GM21619 (cell line): ENCODE results near the gene KCTD6.

Experiments
- ATAC-seq: cut with Tn5 transposase; IDR thresholded peaks from one replicate; pipeline ENCODE4 v1.9.1; 2021; ENCODE audit not compliant: unreplicated experiment

Gene KCTD6

GRCh38 chr3:58491506-58492402 is at the start of gene KCTD6:
KCTD6 (plus strand) TSS chr3:58492096; CDS start chr3:58498756, 6,660 bp downstream.
- ATAC-seq: peak; percentile 90

- ATAC-seq: no peak
These were observed 39.7 kb upstream of the KCTD6 start for GRCh38 chr3:58452176-58452575.

GRCh38 chr3:58459160-58459559 is 32.7 kb upstream of the KCTD6 start:
- ATAC-seq: no peak

DNA sequence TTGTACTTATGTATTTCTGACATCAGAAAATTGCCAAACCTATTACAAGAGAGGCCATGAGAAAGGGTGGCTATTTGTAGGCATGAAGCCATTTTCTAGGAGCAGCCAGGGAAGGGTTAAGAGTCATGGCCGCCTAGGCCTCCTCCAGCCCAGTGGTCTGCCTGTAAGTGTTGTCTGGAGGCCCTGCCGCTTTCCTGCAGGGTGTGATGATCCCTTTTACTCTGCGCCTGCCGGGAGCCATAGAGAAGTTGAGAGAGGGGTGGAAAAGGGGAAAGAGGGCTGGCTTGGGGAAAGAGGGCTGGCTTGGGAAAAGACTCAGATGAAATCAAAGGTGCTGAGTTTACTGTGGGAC is 29.1 kb upstream of the KCTD6 start:
- no peak for ATAC-seq

DNA sequence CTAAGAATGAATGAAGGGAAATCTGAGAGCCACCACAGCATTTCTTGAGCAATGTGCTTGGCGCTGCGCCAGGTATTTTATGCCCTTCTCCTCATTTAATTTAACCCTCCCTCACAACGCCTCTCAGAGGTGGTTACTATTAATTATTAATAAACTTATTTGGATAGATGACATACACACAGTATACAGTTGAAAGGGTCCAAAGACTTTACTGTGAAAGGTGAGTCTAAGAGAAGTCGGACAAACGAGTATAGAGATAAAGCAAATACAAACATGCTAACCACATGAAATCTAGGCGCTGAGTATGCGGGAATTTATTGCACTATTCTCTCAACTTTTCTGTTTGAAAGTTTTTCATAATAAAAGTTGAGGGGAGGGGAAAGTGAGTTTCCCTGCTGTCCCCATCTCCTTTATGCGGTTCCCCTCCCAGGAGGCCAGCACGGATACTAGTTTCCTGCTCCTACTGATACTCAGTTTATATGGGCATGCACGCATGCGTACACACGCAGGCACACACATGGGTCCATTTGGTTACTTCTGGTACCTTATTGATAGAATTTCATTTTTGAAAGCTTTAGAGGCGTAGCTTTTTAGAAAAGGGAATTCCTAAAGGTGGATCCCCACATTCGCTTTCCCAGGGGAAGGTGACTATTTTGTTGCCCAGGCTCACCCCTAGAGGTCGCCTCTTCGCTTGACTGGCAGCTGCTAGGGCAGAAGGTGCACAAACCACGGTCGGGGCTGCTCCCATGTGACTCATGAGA is 28.5 kb upstream of the KCTD6 start:
- peak; percentile 89 for ATAC-seq

DNA sequence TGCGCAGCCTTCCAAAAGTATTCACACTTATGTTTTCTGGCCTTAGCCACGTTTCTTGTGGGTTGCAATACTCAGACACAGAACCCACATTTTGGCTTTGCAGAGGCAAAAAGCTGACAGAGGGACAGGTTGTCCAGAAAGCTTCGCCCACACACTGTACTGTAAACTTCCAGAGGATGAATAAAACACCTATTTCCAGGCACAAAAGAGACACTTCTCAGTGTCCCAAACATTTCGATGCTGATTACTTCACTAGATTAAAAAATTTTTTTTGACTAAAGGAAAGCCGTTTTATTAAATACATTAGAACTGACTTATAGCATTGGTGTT is 28.0 kb upstream of the KCTD6 start:
- no peak for ATAC-seq

DNA sequence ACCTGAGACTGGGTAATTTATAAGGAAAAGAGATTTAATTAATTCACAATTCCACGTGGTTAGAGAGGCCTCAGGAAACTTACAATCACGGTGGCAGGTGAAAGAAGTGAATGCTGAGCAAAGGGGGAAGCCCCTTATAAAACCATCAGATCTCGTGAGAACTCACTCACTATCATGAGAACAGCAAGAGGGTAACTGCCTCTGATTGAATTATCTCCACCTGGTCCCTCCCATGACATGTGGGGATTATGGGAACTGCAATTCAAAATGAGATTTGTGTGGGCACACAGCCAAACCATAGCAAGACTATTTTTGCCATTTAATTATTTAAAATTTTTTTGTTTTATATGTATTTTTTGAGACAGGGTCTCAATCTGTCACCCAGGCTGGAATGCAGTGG is 27.0 kb upstream of the KCTD6 start:
- ATAC-seq: no peak

- no peak for ATAC-seq
These were observed 24.9 kb upstream of the KCTD6 start for GRCh38 chr3:58466899-58467563.

DNA sequence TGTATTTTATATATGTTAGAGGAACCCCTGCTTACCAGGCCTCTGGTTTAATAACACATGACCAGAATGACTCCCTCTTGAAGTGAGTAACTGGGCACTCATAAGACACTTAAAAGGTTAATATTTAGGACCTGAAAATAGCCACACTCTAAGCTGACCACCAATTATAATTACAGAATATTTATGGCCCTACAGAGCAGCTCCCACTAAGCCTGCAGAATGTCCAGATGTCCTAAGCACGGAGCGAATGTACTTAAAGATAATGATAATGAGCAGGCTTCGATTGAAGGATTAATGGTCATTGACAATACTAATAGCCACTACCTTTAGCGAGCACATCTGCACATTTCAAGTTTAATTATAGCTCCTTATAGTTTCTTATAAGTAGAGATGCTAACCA is 22.8 kb upstream of the KCTD6 start:
- no peak for ATAC-seq

GRCh38 chr3:58470363-58471024 is 21.4 kb upstream of the KCTD6 start:
- ATAC-seq: no peak

DNA sequence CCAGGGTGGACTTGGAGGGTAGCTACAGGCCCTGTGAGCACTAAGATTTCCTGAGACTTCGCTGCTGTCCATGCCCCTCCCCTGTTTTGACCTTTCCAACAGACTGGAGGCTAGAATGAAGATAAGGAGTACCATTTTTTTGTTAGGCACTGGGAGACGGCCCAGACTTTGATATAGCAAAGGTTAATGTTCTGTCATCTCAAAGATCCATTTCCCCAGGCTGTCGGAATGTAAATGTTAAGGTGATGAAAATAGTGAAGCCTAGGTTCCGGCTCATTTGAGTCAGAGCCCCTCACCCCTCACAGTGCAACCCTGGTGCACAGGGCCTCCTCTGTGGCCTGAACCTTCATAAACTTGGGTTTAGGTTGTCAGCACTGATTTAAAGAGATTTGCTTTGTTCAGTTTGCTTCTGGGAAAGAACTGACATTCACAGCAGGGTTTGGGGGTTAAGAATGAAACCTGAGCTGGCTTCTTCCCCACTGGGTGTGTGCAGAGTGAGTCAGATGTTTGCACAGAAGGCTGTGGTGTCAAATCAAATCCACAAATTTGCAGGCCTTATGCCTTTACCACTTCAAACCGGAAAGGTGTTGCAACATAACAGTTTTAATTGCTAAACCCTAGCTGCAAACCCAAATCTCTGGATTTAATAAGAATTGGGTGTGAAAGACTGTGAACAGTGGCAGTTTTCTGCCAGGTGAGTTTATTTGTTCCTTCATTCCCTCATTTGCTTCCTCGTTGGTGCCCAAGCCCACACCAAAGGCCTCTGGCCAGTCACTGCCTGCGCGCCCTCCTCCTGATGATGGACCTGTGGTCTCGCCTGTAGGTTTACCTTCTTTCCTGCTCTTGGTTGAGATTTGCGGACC is 20.6 kb upstream of the KCTD6 start:
- no peak for ATAC-seq

DNA sequence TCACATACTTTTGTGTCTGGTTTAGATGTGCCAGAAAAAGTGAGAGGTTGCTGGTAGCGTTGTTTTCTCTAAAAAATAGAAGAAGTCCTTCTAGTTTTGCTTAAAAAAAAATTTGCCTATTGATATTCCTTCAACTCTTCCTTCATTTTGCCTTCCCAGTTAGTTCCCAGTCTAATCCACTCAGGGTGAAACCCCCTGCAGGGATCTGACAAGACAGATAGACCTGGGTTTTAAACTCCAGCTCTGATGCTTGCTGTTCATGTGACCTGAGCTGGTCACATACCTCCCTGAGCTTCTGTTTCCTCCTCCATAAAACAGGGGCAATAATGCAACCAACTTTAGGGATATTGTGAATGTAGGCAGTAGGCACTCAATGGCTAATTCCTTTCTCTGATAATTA is 18.6 kb upstream of the KCTD6 start:
- ATAC-seq: no peak

GRCh38 chr3:58474348-58474911 is 17.5 kb upstream of the KCTD6 start:
- ATAC-seq: no peak

GRCh38 chr3:58474967-58475578 is 16.8 kb upstream of the KCTD6 start:
- ATAC-seq: no peak

DNA sequence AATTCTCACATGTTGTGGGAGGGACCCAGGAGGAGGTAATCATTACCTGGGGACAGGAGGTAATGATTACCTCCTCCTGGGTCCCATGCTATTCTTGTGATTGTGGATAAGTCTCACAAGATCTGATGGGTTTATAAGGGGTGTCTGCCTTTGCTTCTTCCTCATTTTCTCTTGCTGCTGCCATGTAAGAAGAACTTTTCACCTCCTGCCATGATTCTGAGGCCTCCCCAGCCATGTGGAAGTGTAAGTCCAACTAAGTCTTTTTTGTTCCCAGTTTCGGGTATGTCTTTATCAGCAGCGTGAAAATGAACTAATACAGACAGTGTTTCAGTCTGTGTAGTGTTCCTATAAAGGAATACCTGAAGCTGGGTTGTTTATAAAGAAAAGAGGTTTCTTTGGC is 13.1 kb upstream of the KCTD6 start:
- ATAC-seq: no peak

GRCh38 chr3:58480309-58480708 is 11.6 kb upstream of the KCTD6 start:
- no peak for ATAC-seq

GRCh38 chr3:58482917-58483636 is 8.8 kb upstream of the KCTD6 start:
- no peak for ATAC-seq

- ATAC-seq: no peak
These were observed 7.7 kb upstream of the KCTD6 start for GRCh38 chr3:58484045-58484721.

DNA sequence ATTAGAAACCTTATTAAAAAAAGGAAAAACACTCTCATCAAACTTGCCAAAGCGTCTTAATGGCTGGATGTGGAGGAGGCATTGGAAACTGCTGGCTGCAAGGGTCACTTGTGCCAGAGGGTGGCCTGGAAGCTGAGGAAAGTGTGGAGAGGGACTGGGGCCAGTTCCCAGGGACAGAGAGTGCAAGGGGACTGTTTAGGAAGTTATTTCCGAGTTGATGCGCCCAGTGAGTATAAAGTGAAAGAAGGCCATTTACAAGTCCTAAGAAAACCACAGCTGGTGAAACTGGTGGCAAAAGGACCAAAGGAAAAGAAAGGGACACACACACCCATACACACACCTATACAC is 7.2 kb upstream of the KCTD6 start:
- no peak for ATAC-seq
